Prostate gland (tissue), 2 donors: ENCODE results near the gene MTRF1L. TPM values are rescaled to one million over a fixed set of nuclear protein-coding genes. Genes with fewer than 3 reads are reported as not detected.

ENCODE experiments used
- DNase-seq: peaks from one replicate; pipeline ENCODE4 v3.0.0-alpha.2; 2019; ENCODE audit warnings: low spot score
- H3K27ac ChIP-seq, 2 donors: fragments of 200-600 bp; sonication (generic); 2 replicates each; pipeline ENCODE4 v1.5.1; 2017 to 2019
- H3K27me3 ChIP-seq: fragments of 200-600 bp; sonication (generic); replicated peaks from 2 replicates; pipeline ENCODE4 v1.5.1; 2019; ENCODE audit not compliant: insufficient read depth
- H3K36me3 ChIP-seq, 2 donors: fragments of 200-600 bp; sonication (generic); 1 replicate in 1 of 2; 2 replicates in 1 of 2; pipeline versions ENCODE4 v1.5.1 to v1.8.1; 2017 to 2019
- H3K4me1 ChIP-seq: fragments of 200-600 bp; sonication (generic); replicated peaks from 2 replicates; pipeline ENCODE4 v1.5.1; 2019
- H3K4me3 ChIP-seq, 2 donors: fragments of 200-600 bp; sonication (generic); 2 replicates each; pipeline ENCODE4 v1.5.1; 2017 to 2019
- H3K9me3 ChIP-seq: fragments of 200-600 bp; sonication (generic); 2 replicates; pipeline ENCODE4 v1.5.1; 2017
- CTCF ChIP-seq, 4 experiments: fragments of 200-600 bp in 2 of 4; fragments of 450-650 bp in 2 of 4; sonication (generic) in 2 of 4; IDR thresholded peaks; 1 replicate in 3 of 4; 2 replicates in 1 of 4; pipeline ENCODE4 v1.5.1; 2016 to 2019; ENCODE audit warnings: antibody characterized with exemption in 4 of 4, mild to moderate bottlenecking in 2 of 4, moderate library complexity in 2 of 4
- POLR2A ChIP-seq: fragments of 450-650 bp; IDR thresholded peaks from one replicate; pipeline ENCODE4 v1.6.1; 2016; ENCODE audit warnings: antibody characterized with exemption, mild to moderate bottlenecking
- POLR2AphosphoS5 ChIP-seq: sonication (generic); formaldehyde crosslinking; IDR thresholded peaks from one replicate; pipeline ENCODE4 v1.6.1; 2017; ENCODE audit warnings: antibody characterized with exemption
- WGBS: methylation state at CpG from one replicate; pipeline ENCODE4 v1.1.5; 2018; 5-methylcytosine and 5-hydroxymethylcytosine counted together
- intact Hi-C: fragments of 100-400 bp; cut with DNase I; formaldehyde crosslinking; loops from one replicate; pipeline ENCODE4 v1.14.2; 2022
- total RNA-seq, 2 donors: library from RNA; depleted of rRNA; stranded (reverse); fragments of >200 nt; gene quantifications; one replicate each; pipeline ENCODE4 v1.1.0, GENCODE V29; 2016

Gene MTRF1L
- total RNA-seq, 2 donors from 2014 or later, result 10.8 to 14.3 TPM

- H3K4me3 ChIP-seq, result no peak overlapping the region
- H3K9me3 ChIP-seq, result no peaks in the 10 kb centered on the region
- no peaks in the 10 kb centered on the region for H3K27me3 ChIP-seq
- TF ChIP-seq POLR2AphosphoS5, result no peak
- TF ChIP-seq CTCF (IDR thresholded peaks at IDR 0.05), result no peak
- TF ChIP-seq POLR2A, result no peak
- H3K36me3 ChIP-seq, result no peaks in the 10 kb centered on the region
- intact Hi-C loops, result no loop called here
- WGBS, result 30% methylated on average over 4 of the region's 4 CpGs
- H3K27ac ChIP-seq, result no peak overlapping the region
- H3K4me1 ChIP-seq, result no peaks in the 10 kb centered on the region
- DNase-seq, result no peak
Measured at GRCh38 chr6:153044295-153044694, 41.8 kb upstream of the MTRF1L start.

GRCh38 chr6:153043719-153044118 lies 41.2 kb upstream of the MTRF1L start:
- Histone ChIP-seq H3K4me3 (no peak overlapping the region), H3K27me3 (no peaks in the 10 kb centered on the region), H3K36me3 (no peaks in the 10 kb centered on the region), H3K4me1 (no peaks in the 10 kb centered on the region), H3K27ac (no peak overlapping the region), H3K9me3 (no peaks in the 10 kb centered on the region)
- DNase-seq, result no peak
- WGBS, result 49% methylated on average over 3 of the region's 3 CpGs
- intact Hi-C loops, result no loop called here
- no peak for TF ChIP-seq CTCF (IDR thresholded peaks at IDR 0.05)

DNA sequence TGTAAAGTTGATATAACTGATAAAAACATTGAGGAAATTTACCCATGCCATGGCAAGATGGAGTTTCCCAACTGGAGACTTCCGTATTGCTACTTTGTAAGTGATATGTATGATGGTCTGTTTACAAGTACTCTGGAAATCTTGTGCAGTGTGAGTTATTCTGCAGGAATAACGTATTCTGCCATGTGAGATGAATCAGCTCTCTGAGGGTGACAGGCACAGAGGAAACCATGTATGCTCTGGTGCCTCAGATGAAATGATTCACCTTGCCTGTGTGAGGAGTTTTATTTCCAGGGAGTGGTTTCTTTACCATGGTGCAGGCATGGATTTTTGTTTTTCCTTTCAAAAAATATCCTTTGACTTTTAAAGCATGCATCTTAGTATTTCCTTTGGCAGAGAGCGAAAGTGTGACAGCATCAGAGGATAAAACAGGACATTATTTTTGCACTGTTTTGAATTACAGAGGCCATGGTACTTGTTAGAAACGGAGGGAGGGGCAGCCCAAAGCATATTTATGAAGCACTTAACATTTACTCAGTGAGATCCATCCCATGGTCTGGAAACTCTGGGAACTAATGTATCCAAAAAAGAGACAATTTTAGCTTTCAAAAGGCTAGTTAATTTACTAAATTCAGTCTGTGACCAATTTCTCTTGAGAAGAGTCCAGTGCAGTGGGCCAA lies 36.0 kb upstream of the MTRF1L start:
- H3K27me3 ChIP-seq, result no peaks in the 10 kb centered on the region
- 69% methylated on average over 4 of the region's 4 CpGs for WGBS
- no peaks in the 10 kb centered on the region for H3K36me3 ChIP-seq
- H3K27ac ChIP-seq, result no peak overlapping the region
- DNase-seq, result no peak
- intact Hi-C loops, result no loop called here
- no peaks in the 10 kb centered on the region for H3K9me3 ChIP-seq
- TF ChIP-seq POLR2AphosphoS5, result no peak
- no peak for TF ChIP-seq CTCF (IDR thresholded peaks at IDR 0.05)
- no peak for TF ChIP-seq POLR2A
- no peak overlapping the region for H3K4me3 ChIP-seq
- no peaks in the 10 kb centered on the region for H3K4me1 ChIP-seq

DNA sequence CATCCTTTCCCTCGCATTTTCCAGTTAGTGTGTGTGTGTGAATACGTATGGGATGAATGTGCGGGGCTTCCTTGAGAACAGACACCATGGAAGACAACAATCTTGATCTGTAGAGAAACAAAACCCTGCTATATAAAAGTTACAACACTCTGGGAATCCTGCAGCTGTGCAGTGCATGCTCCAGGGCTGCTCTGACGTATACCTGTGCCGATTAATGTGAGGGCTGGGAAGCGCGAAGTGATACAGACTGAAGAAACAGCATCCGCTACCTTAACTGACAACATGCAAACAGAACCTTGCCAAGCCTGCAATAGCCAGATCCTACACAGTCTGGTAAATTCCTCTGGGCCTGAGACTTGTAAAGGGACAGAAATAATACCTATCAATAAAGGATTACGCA lies 31.6 kb upstream of the MTRF1L start:
- no peak overlapping the region for H3K27ac ChIP-seq
- WGBS, result 94% methylated on average over 9 of the region's 9 CpGs
- intact Hi-C loops, result loop anchor here (5.0 kb wide), 1 partner anchor 478 kb away; no protein-coding TSS in a partner anchor

More for the DNA sequence above, 31.6 kb upstream of the MTRF1L start:
- H3K4me1 ChIP-seq, result no peaks in the 10 kb centered on the region
- no peak overlapping the region for H3K4me3 ChIP-seq
- TF ChIP-seq CTCF (IDR thresholded peaks at IDR 0.05) (no peak), POLR2AphosphoS5 (no peak)
- no peaks in the 10 kb centered on the region for H3K9me3 ChIP-seq
- H3K27me3 ChIP-seq, result no peaks in the 10 kb centered on the region
- no peaks in the 10 kb centered on the region for H3K36me3 ChIP-seq
- DNase-seq, result no peak
